Subcutaneous preadipocyte (primary cell): ENCODE measurements around the gene SPATA31C1. TPM values are rescaled to one million over a fixed set of nuclear protein-coding genes. Genes with fewer than 3 reads are reported as not detected.

Experiments
- total RNA-seq: library from RNA; depleted of rRNA; stranded (reverse); fragments of >200 nt; gene quantifications from 2 replicates; pipeline ENCODE4 v1.2.3, GENCODE V29; 2012

The SPATA31C1 gene
- not detected in 2 replicates for total RNA-seq

DNA sequence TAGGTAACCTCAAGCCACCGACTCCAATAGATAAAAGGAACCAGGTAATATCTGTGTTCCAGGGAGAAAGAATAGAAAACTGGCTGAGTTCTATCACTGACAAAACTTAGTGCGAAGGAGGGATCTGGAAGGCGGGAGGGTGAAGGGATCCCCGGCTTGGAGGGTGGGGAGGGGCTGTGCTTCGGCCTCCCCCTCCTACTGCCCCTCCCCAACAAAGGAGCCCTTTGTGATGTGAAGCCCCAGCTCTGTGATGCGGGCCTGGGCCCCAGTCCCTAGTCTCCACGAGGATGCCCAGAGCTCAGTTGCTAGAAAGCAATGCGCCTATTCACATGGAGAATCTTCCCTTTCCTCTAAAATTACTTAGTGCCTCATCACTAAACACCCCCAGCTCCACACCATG is at the start of gene SPATA31C1:
Gene SPATA31C1, plus strand, starts transcription at position 301 of the 400 bp plus-strand sequence.

GRCh38 chr9:87882627-87883026 is 35.1 kb upstream of the SPATA31C1 start, which contains the start of gene SPATA31E1:
Gene SPATA31E1 (plus strand): TSS chr9:87882877. CDS start chr9:87882892, 15 bp downstream.

Other genes starting within 250 kb of the SPATA31C1 start
- gene CTSL, start 191.8 kb upstream of the SPATA31C1 start, total RNA-seq, result 719 and 1,655 TPM in 2 replicates
- gene SPATA31E1, start 35.1 kb upstream of the SPATA31C1 start, total RNA-seq, result 0.37 and 0.59 TPM in 2 replicates
- 5.5 and 7.0 TPM in 2 replicates for gene CDK20, start 56.6 kb downstream of the SPATA31C1 start, total RNA-seq
- gene SPATA31C2, start 220.5 kb downstream of the SPATA31C1 start, total RNA-seq, result not detected in 2 replicates